ENCODE measurements around the gene FRMPD1. TPM values are rescaled to one million over a fixed set of nuclear protein-coding genes. Genes with fewer than 3 reads are reported as not detected.

Gene FRMPD1
- total and polyA plus RNA-seq, 4 donors = 0.06 to 0.25 (median 0.06) TPM; not detected in 1

- Histone ChIP-seq H3K4me3 (no peak overlapping the region), H3K27me3 (ENCODE audit: control insufficient read depth in 3 of 3, insufficient read depth in 3 of 3, low read length in 2 of 3) (no peaks in the 10 kb centered on the region), H3K9ac (ENCODE audit: insufficient read depth in 1 of 2, low read length in 2 of 2) (no peak overlapping the region), H3K9me3 (ENCODE audit: control insufficient read depth in 4 of 4, insufficient read depth in 3 of 4, low read length in 3 of 4) (peaks cover 0 to 3% (median 0%) of the 10 kb centered on the region in 4 donors), H3K36me3 (ENCODE audit: control insufficient read depth in 4 of 4, insufficient read depth in 4 of 4, low read length in 4 of 4) (no peaks in the 10 kb centered on the region), H3K27ac (ENCODE audit: low read depth in 1 of 2, low read length in 1 of 2) (no peak overlapping the region), H3K4me1 (ENCODE audit: control insufficient read depth in 5 of 5, insufficient read depth in 5 of 5, low read length in 5 of 5) (no peaks in the 10 kb centered on the region)
- ATAC-seq (ENCODE audit: insufficient read depth, low FRiP score) (no peak), DNase-seq (no peak)
- no peak for TF ChIP-seq CTCF (IDR thresholded peaks at IDR 0.05; ENCODE audit: control extremely low read depth, extremely low read depth)
- WGBS, 2 donors = 69 to 87% methylated on average over 4 of the region's 4 CpGs
Observed at GRCh38 chr9:37715260-37715659, 64.5 kb downstream of the FRMPD1 start.

GRCh38 chr9:37715991-37716505 is 65.3 kb downstream of the FRMPD1 start:
- DNase-seq = no peak
- no peaks in the 10 kb centered on the region for H3K36me3 ChIP-seq (ENCODE audit: control insufficient read depth in 4 of 4, insufficient read depth in 4 of 4, low read length in 4 of 4)
- H3K27me3 ChIP-seq (ENCODE audit: control insufficient read depth in 3 of 3, insufficient read depth in 3 of 3, low read length in 2 of 3) = no peaks in the 10 kb centered on the region
- no peak overlapping the region for H3K27ac ChIP-seq (ENCODE audit: low read depth in 1 of 2, low read length in 1 of 2)
- no peaks in the 10 kb centered on the region for H3K4me1 ChIP-seq (ENCODE audit: control insufficient read depth in 5 of 5, insufficient read depth in 5 of 5, low read length in 5 of 5)
- no peak for TF ChIP-seq CTCF (IDR thresholded peaks at IDR 0.05; ENCODE audit: control extremely low read depth, extremely low read depth)
- no peak overlapping the region for H3K9ac ChIP-seq (ENCODE audit: insufficient read depth in 1 of 2, low read length in 2 of 2)
- no peak for ATAC-seq (ENCODE audit: insufficient read depth, low FRiP score)
- WGBS, 2 donors = 88 to 96% methylated on average over 5 of the region's 5 CpGs
- H3K9me3 ChIP-seq (ENCODE audit: control insufficient read depth in 4 of 4, insufficient read depth in 3 of 4, low read length in 3 of 4) = peaks cover 0 to 3% (median 0%) of the 10 kb centered on the region in 4 donors
- H3K4me3 ChIP-seq = no peak overlapping the region

- no peak for ATAC-seq (ENCODE audit: insufficient read depth, low FRiP score)
- Histone ChIP-seq H3K4me3 (no peak overlapping the region), H3K36me3 (ENCODE audit: control insufficient read depth in 4 of 4, insufficient read depth in 4 of 4, low read length in 4 of 4) (no peaks in the 10 kb centered on the region), H3K9me3 (ENCODE audit: control insufficient read depth in 4 of 4, insufficient read depth in 3 of 4, low read length in 3 of 4) (peaks cover 0 to 4% (median 0%) of the 10 kb centered on the region in 4 donors), H3K4me1 (ENCODE audit: control insufficient read depth in 5 of 5, insufficient read depth in 5 of 5, low read length in 5 of 5) (no peaks in the 10 kb centered on the region), H3K27me3 (ENCODE audit: control insufficient read depth in 3 of 3, insufficient read depth in 3 of 3, low read length in 2 of 3) (no peaks in the 10 kb centered on the region), H3K27ac (ENCODE audit: low read depth in 1 of 2, low read length in 1 of 2) (no peak overlapping the region), H3K9ac (ENCODE audit: insufficient read depth in 1 of 2, low read length in 2 of 2) (no peak overlapping the region)
- DNase-seq = no peak
- no peak for TF ChIP-seq CTCF (IDR thresholded peaks at IDR 0.05; ENCODE audit: control extremely low read depth, extremely low read depth)
- 67 to 79% methylated on average over 2 of the region's 2 CpGs for WGBS, 2 donors
Observed at GRCh38 chr9:37719526-37719925, 68.8 kb downstream of the FRMPD1 start.

GRCh38 chr9:37727013-37727412 is 76.3 kb downstream of the FRMPD1 start:
- Histone ChIP-seq H3K27me3 (ENCODE audit: control insufficient read depth in 3 of 3, insufficient read depth in 3 of 3, low read length in 2 of 3) (peaks cover 0 to 17% (median 0%) of the 10 kb centered on the region in 3 donors), H3K4me1 (ENCODE audit: control insufficient read depth in 5 of 5, insufficient read depth in 5 of 5, low read length in 5 of 5) (no peaks in the 10 kb centered on the region), H3K4me3 (no peak overlapping the region), H3K36me3 (ENCODE audit: control insufficient read depth in 4 of 4, insufficient read depth in 4 of 4, low read length in 4 of 4) (no peaks in the 10 kb centered on the region), H3K9me3 (ENCODE audit: control insufficient read depth in 4 of 4, insufficient read depth in 3 of 4, low read length in 3 of 4) (peaks cover 0 to 6% (median 0%) of the 10 kb centered on the region in 4 donors), H3K9ac (ENCODE audit: insufficient read depth in 1 of 2, low read length in 2 of 2) (no peak overlapping the region), H3K27ac (ENCODE audit: low read depth in 1 of 2, low read length in 1 of 2) (no peak overlapping the region)
- TF ChIP-seq CTCF (IDR thresholded peaks at IDR 0.05; ENCODE audit: control extremely low read depth, extremely low read depth) = no peak
- DNase-seq = peak in 1 of 3 donors; percentile 28
- 66 to 86% methylated on average over 5 of the region's 5 CpGs for WGBS, 2 donors
- no peak for ATAC-seq (ENCODE audit: insufficient read depth, low FRiP score)
